Liver (tissue), 9 donors: ENCODE results near the gene KRTAP19-1. TPM values are rescaled to one million over a fixed set of nuclear protein-coding genes. Genes with fewer than 3 reads are reported as not detected.

Source experiments
- DNase-seq: peaks from one replicate; pipeline ENCODE4 v3.0.0-alpha.2; 2017; ENCODE audit warnings: low spot score
- H3K27ac ChIP-seq, 2 donors: one replicate each; pipeline ENCODE4 v1.7.0; 2013; ENCODE audit warnings: inconsistent platforms in 2 of 2, low read length in 2 of 2, control low read depth in 1 of 2, low read depth in 1 of 2, mild to moderate bottlenecking in 1 of 2
- H3K27me3 ChIP-seq, 4 donors: one replicate each; pipeline versions ENCODE4 v1.6.1 to v1.7.0; 2013; ENCODE audit warnings: low read length in 3 of 4, inconsistent platforms in 1 of 4, mild to moderate bottlenecking in 1 of 4, moderate library complexity in 1 of 4; ENCODE audit not compliant: control insufficient read depth in 4 of 4, insufficient read depth in 4 of 4
- H3K36me3 ChIP-seq, 4 donors: one replicate each; pipeline versions ENCODE4 v1.6.1 to v1.7.0; 2013; ENCODE audit warnings: low read length in 3 of 4, mild to moderate bottlenecking in 3 of 4, low read depth in 1 of 4, moderate library complexity in 1 of 4; ENCODE audit not compliant: control insufficient read depth in 4 of 4, insufficient read depth in 3 of 4
- H3K4me1 ChIP-seq, 4 donors: one replicate each; pipeline versions ENCODE4 v1.6.1 to v1.7.0; 2013; ENCODE audit warnings: low read length in 3 of 4, mild to moderate bottlenecking in 3 of 4, moderate library complexity in 1 of 4; ENCODE audit not compliant: control insufficient read depth in 4 of 4, insufficient read depth in 4 of 4
- H3K4me3 ChIP-seq, 3 donors: one replicate each; pipeline versions ENCODE4 v1.6.1 to v1.7.0; 2013; ENCODE audit warnings: low read length in 3 of 3, control low read depth in 1 of 3, low read depth in 1 of 3, mild to moderate bottlenecking in 1 of 3
- H3K9ac ChIP-seq, 2 donors: one replicate each; pipeline ENCODE4 v1.7.0; 2013; ENCODE audit warnings: low read length in 2 of 2, mild to moderate bottlenecking in 2 of 2, moderate library complexity in 2 of 2, control low read depth in 1 of 2, low read depth in 1 of 2
- H3K9me3 ChIP-seq, 4 donors: one replicate each; pipeline versions ENCODE4 v1.6.1 to v1.7.0; 2013; ENCODE audit warnings: low read length in 3 of 4; ENCODE audit not compliant: control insufficient read depth in 4 of 4
- ATF3 ChIP-seq: IDR thresholded peaks from 2 replicates; pipeline ENCODE4 v1.6.1; 2016; ENCODE audit warnings: antibody characterized with exemption
- CTCF ChIP-seq: fragments of 150-350 bp; IDR thresholded peaks from 2 replicates; pipeline ENCODE4 v1.5.1; 2017; ENCODE audit warnings: improper control_type of control experiment, low read depth, low read length; ENCODE audit not compliant: missing input control
- EGR1 ChIP-seq, 2 donors: IDR thresholded peaks; 2 replicates each; pipeline ENCODE4 v1.6.1; 2016 to 2018; ENCODE audit warnings: antibody characterized with exemption in 2 of 2, low read depth in 2 of 2
- FOXA1 ChIP-seq: IDR thresholded peaks from 2 replicates; pipeline ENCODE4 v1.6.1; 2016; ENCODE audit warnings: antibody characterized with exemption
- FOXA2 ChIP-seq: IDR thresholded peaks from 2 replicates; pipeline ENCODE4 v1.6.1; 2016; ENCODE audit warnings: antibody characterized with exemption
- GABPA ChIP-seq, 2 donors: IDR thresholded peaks in 1 of 2; conservative IDR thresholded peaks in 1 of 2; 2 replicates each; pipeline ENCODE4 v1.6.1; 2016; ENCODE audit warnings: antibody characterized with exemption in 2 of 2, mild to moderate bottlenecking in 1 of 2, moderate library complexity in 1 of 2
- HNF4A ChIP-seq, 2 donors: conservative IDR thresholded peaks; 2 replicates each; pipeline ENCODE4 v1.6.1; 2016; ENCODE audit warnings: antibody characterized with exemption in 2 of 2, mild to moderate bottlenecking in 2 of 2
- HNF4G ChIP-seq: IDR thresholded peaks from 2 replicates; pipeline ENCODE4 v1.6.1; 2016; ENCODE audit warnings: antibody characterized with exemption
- JUND ChIP-seq, 2 donors: IDR thresholded peaks; 2 replicates each; pipeline ENCODE4 v1.6.1; 2016; ENCODE audit warnings: antibody characterized with exemption in 2 of 2
- NR2F2 ChIP-seq: IDR thresholded peaks from 2 replicates; pipeline ENCODE4 v1.6.1; 2016; ENCODE audit warnings: antibody characterized with exemption
- RAD21 ChIP-seq, 2 donors: IDR thresholded peaks; 2 replicates each; pipeline ENCODE4 v1.6.1; 2016; ENCODE audit warnings: antibody characterized with exemption in 2 of 2, mild to moderate bottlenecking in 2 of 2
- SP1 ChIP-seq: IDR thresholded peaks from 2 replicates; pipeline ENCODE4 v1.6.1; 2018; ENCODE audit warnings: antibody characterized with exemption, mild to moderate bottlenecking
- TAF1 ChIP-seq: conservative IDR thresholded peaks from 2 replicates; pipeline ENCODE4 v1.6.1; 2016; ENCODE audit warnings: antibody characterized with exemption, mild to moderate bottlenecking
- YY1 ChIP-seq: IDR thresholded peaks from 2 replicates; pipeline ENCODE4 v1.6.1; 2016; ENCODE audit warnings: antibody characterized with exemption, mild to moderate bottlenecking
- WGBS: extraction: QIAGEN DNeasy Blood & Tissue Kit; methylation state at CpG from one replicate; pipeline ENCODE4 v1.1.7; 2013; 5-methylcytosine and 5-hydroxymethylcytosine counted together
- polyA plus RNA-seq, 2 donors: library from polyadenylated mRNA; stranded (reverse) in 1 of 2; unstranded in 1 of 2; fragments of 200-250 nt in 1 of 2; fragments of >200 nt in 1 of 2; fragmentation: Nextera tagmentation in 1 of 2; extraction: Ambion mirVana in 1 of 2; gene quantifications; one replicate each; pipeline versions ENCODE4 v1.2.1 to v1.2.3, GENCODE V29; 2013 to 2015
- total RNA-seq, 2 donors: library from RNA; depleted of rRNA; stranded (reverse); fragments of >200 nt; gene quantifications; one replicate each; pipeline ENCODE4 v1.2.3, GENCODE V29; 2014
- TF ChIP-seq, protein P1 (sequence below): IDR thresholded peaks from 2 replicates; pipeline ENCODE4 v1.6.1; 2016; ENCODE audit warnings: antibody characterized with exemption
- donor health status: healthy.
- donor health status: healthy.
- donor health status: healthy.
- donor health status: healthy.
- donor health status: healthy.

KRTAP19-1 gene
- total and polyA plus RNA-seq, 4 donors = not detected

DNA sequence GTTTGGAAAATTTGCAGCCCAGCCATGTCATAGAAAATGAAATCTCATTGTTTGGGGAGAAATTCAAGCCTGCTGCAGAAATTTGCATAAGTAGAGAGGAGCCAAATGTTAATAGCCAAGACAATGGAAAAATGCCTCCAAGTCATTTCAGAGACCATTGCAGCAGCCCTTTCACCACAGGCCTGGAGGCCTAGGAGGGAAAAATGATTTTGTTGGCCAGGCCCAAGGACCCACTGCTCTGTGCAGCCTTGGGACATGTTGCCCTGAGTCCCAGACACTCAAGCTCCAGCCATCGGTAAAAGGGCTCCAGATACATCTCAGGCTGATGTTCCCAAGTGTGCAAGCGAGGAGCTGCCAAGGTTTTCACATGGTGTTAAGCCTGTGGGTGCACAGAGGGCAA is 6.0 kb upstream of the KRTAP19-1 start:
- Histone ChIP-seq H3K36me3 (no peaks in the 10 kb centered on the region), H3K4me3 (no peak overlapping the region), H3K9me3 (peaks cover 0 to 1% (median 0%) of the 10 kb centered on the region in 4 donors), H3K4me1 (no peaks in the 10 kb centered on the region), H3K27ac (no peak overlapping the region), H3K9ac (no peak overlapping the region), H3K27me3 (no peaks in the 10 kb centered on the region)
- WGBS = 56% methylated on average over 2 of the region's 2 CpGs
- DNase-seq = no peak
- TF ChIP-seq SP1 = no peak
- TF ChIP-seq RAD21 (IDR thresholded peaks at IDR 0.05) = no peak
- TF ChIP-seq FOXA2 = no peak
- no peak for TF ChIP-seq TAF1
- TF ChIP-seq GABPA (IDR thresholded peaks at IDR 0.05 in 1 of 2, conservative IDR thresholded peaks at IDR 0.05 in 1 of 2) = no peak
- no peak for TF ChIP-seq HNF4A (conservative IDR thresholded peaks at IDR 0.05)
- TF ChIP-seq NR2F2 = no peak
- TF ChIP-seq, protein P1, sequence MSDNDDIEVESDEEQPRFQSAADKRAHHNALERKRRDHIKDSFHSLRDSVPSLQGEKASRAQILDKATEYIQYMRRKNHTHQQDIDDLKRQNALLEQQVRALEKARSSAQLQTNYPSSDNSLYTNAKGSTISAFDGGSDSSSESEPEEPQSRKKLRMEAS = no peak

- WGBS = 77% methylated on average over 2 of the region's 2 CpGs
- TF ChIP-seq TAF1 = no peak
- TF ChIP-seq, protein P1 = no peak
- no peak for TF ChIP-seq FOXA2
- TF ChIP-seq YY1 = no peak
- no peak for TF ChIP-seq GABPA (IDR thresholded peaks at IDR 0.05 in 1 of 2, conservative IDR thresholded peaks at IDR 0.05 in 1 of 2)
- no peak for TF ChIP-seq CTCF
- no peak for TF ChIP-seq RAD21 (IDR thresholded peaks at IDR 0.05)
- no peak for TF ChIP-seq JUND (IDR thresholded peaks at IDR 0.05)
- TF ChIP-seq SP1 = no peak
- no peak for TF ChIP-seq EGR1 (IDR thresholded peaks at IDR 0.05; ENCODE audit: low read depth in 2 of 2)
- no peak for TF ChIP-seq HNF4G
- no peak for TF ChIP-seq FOXA1
- no peak for TF ChIP-seq HNF4A (conservative IDR thresholded peaks at IDR 0.05)
- no peak for TF ChIP-seq NR2F2
- TF ChIP-seq ATF3 = no peak
- Histone ChIP-seq H3K9me3 (peaks cover 0 to 1% (median 0%) of the 10 kb centered on the region in 4 donors), H3K36me3 (no peaks in the 10 kb centered on the region), H3K4me3 (no peak overlapping the region), H3K27me3 (peaks cover 0 to 3% (median 0%) of the 10 kb centered on the region in 4 donors), H3K4me1 (no peaks in the 10 kb centered on the region), H3K27ac (no peak overlapping the region), H3K9ac (no peak overlapping the region)
- DNase-seq = no peak
These were observed 2.0 kb upstream of the KRTAP19-1 start for GRCh38 chr21:30482130-30482529.

GRCh38 chr21:30479259-30479658 is 908 bp downstream of the KRTAP19-1 start:
- WGBS = 58% methylated on average over 4 of the region's 4 CpGs
- no peaks in the 10 kb centered on the region for H3K9me3 ChIP-seq
- peaks cover 0 to 3% (median 0%) of the 10 kb centered on the region in 4 donors for H3K27me3 ChIP-seq
- no peak overlapping the region for H3K4me3 ChIP-seq
- H3K27ac ChIP-seq = no peak overlapping the region
- DNase-seq = no peak
- H3K36me3 ChIP-seq = no peaks in the 10 kb centered on the region
- TF ChIP-seq ATF3 = no peak
- no peak overlapping the region for H3K9ac ChIP-seq
- H3K4me1 ChIP-seq = no peaks in the 10 kb centered on the region
